ENCODE data around the gene MYBPC2.

MYBPC2 gene

GRCh38 chr19:50482271-50482855 lies 49.7 kb downstream of the MYBPC2 start:
- FAIRE-seq = no peak

GRCh38 chr19:50482916-50483315 lies 50.2 kb downstream of the MYBPC2 start:
- no peak for FAIRE-seq

DNA sequence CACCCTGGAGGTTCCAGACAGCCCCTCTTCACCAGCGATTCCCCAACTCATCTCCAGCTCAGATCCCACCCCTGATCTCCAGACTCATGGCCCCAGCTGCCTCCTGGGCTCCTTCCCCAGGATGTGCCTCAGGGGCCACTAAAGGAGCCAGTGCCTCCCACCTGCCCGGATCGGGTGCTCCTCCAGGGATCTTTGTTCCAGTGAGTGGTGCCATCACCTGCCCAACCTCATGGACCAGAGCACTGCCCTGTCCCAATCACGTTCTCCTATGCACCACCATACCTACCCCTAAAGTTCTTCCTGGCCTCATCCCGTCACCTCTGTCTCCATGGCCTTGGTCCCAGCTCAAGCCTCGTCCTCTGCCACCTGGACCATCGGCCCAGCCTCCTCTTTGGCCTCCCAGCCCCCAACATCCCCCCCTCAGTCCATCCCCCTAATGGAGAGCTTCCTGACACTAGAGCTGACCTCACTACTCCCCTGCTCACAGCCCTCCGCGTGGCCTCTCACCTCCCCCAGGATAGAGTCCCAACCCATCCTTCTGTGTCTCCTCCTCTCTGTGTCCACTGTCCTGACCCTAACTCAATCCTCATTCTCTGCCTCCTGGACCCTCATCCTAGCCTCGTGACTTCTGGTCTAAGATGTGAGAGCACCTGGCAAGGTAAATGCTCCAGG lies 52.7 kb downstream of the MYBPC2 start:
- no peak for FAIRE-seq

DNA sequence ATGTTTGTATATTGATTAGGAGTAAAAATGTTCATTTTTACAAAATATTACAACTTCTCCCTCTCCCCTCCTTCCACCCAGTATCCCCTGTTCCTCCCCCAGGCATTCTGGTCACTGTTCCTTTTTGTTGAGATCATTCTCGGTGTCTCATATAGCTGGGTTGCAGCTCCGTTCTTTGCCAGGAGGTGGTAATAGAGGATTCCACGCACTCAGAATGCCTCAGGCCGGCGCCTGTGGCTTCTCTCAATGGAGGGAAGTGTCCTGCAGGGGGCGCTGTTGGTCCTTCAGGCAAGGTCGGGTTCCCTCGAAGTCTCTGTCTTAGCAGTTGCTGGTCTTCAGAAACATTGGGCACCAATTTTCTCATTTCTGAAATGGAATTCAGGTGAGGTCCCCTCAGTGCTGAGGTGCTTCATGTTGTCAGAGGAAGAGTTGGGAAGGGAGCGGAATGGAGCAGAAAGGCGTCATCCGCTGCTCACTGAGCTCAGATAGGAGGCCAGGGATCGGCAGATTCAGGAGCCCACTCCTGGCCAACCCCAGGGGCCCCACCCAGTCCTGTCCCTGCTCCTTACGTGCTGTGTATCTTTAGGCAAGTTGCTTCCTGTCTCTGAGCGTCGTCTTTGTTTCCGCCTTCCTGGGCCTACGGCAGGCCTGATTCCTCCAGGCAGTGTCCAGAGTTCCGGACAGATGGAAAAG lies 54.3 kb downstream of the MYBPC2 start:
- FAIRE-seq = no peak

DNA sequence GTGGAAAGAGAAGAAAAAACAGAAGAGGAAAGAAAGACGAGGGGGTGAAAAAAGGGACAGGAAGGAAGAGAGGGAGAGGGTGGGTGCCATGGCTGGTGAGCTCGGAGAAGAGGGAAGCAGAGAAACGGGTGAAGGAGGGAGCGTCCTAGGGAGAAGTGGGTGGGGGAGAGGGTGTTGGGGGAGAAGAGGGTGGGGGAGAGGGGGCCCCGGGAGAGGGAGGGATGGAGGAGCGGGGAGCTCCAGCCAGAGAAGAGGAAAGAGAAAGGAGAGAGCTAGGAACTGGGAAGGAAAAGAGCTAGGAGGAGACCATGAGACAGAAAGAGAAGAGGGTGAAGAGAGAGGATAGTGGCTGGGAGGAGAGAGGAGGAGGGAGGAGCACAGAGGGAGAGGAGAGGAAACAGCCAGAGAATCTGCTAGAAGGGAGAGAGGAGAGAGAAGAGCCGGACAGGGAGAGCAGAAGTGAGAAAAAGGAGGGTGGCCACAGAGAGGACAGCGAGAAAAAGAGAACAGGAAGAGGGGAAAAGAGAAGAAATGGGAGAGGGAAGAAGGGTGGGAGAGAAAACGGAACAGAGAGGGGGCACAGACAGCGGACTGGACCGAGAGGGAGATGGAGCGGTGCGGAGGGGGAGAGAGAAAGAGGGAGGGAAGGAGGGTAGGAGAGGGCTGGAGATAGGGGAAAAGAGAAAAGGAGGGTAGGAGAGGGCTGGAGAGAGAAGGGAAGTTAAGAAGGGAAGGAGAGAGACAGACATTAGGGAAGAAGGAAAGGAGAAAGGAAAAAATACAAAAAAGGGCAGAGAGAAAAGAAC lies 55.9 kb downstream of the MYBPC2 start:
- no peak for FAIRE-seq

GRCh38 chr19:50489461-50490011 lies 56.8 kb downstream of the MYBPC2 start:
- no peak for FAIRE-seq

- no peak for FAIRE-seq
Measured at GRCh38 chr19:50490411-50490811, 57.7 kb downstream of the MYBPC2 start.

- no peak for FAIRE-seq
Measured at GRCh38 chr19:50490991-50491472, 58.3 kb downstream of the MYBPC2 start.

GRCh38 chr19:50492303-50493052 lies 59.8 kb downstream of the MYBPC2 start:
- FAIRE-seq = no peak

DNA sequence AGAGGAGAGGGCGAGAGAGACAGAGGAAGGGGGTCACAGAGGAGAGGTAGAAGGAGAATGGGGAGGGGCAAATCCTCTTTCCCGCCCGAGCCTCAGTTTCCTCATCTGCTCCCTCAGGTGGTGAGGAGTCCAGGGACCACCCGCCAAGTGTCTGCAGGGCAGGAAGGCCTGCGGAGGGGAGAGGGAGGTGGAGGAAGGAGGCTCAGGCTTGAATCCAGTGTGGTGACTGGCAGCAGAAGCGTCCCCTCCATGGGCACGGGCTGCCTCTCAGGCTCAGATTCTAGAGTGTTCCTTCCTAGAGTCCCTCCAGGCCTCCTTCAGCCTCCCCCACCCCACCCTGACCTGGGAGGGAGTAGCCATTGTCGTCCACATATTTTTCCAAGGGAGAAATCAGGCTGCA lies 60.5 kb downstream of the MYBPC2 start:
- no peak for FAIRE-seq

- FAIRE-seq = no peak
Measured at GRCh38 chr19:50494186-50495019, 61.7 kb downstream of the MYBPC2 start.

- no peak for FAIRE-seq
Measured at GRCh38 chr19:50495020-50495531, 62.4 kb downstream of the MYBPC2 start.

DNA sequence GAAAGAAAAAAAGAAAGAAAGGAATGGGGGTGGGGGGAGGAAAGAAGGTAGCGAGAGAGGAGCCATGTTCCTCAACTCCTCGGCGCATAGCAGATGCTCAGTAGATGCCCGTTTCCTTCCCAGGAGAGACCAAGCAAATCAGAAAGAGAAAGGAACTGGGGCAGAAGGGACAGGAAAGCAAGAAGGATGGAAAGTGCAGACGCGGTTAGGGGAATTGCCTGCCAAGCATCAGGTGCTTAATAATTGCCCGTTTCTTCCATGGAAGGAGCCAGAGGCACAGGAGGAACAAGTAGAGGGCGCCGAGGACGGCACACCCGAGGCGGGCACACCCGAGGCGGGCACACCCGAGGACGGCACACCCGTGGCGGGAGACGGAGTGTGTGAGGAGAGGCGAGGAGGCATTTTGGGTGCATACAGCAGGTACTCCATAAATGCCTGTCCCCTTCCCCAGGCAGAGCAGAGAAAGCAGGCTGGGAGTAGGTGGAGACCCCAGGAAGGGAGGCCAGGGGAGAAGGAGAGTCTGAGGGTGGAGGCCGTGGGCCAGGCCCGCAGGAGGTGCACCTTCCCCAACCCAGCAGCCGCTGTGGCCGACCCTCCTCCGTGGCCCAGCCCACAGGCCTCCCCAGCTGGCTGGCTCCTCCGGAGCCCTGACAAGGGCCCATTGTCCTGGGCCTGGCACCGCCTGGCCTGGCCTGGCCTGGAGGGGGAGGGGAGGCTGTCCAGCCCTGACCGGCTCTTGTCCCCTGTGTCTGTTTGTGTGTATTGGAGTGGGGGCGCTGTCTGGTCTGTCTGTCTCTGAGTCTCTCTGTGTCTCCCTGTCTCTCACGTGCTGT lies 63.7 kb downstream of the MYBPC2 start:
- no peak for FAIRE-seq

GRCh38 chr19:50497022-50497405 lies 64.3 kb downstream of the MYBPC2 start:
- no peak for FAIRE-seq

GRCh38 chr19:50498219-50499056 lies 65.7 kb downstream of the MYBPC2 start:
- no peak for FAIRE-seq

DNA sequence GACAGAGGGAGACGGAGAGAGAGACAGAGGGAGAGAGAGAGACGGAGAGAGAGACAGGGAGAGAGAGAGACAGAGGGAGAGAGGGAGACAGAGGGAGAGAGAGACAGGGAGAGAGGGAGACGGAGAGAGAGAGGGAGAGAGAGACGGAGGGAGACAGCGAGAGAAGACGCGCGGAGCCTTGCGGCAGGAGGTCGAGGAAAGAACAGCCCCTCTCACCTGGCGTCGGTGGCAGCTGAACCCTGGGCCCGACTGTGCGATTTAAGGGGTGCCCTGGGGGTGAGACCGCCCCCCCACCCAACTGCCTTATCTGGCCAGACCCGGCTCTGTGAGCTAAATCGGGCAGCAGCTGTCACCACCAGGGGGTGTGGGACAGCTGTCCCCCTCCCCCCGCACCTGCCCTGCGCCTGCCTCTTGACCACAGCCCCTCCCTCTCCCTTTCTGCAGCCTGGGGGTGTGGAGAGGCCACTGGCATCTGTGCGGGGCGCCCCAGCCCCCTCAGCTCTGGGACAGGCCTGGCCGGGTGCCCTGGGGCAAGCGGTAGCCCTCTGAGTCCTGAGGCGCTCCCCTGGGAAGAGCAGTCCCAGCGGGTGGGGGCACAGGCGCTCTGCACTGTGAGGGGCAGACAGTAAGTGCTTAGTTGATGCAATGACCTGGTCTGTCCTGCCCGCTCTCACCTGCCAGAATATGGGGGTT lies 67.5 kb downstream of the MYBPC2 start:
- FAIRE-seq = no peak

DNA sequence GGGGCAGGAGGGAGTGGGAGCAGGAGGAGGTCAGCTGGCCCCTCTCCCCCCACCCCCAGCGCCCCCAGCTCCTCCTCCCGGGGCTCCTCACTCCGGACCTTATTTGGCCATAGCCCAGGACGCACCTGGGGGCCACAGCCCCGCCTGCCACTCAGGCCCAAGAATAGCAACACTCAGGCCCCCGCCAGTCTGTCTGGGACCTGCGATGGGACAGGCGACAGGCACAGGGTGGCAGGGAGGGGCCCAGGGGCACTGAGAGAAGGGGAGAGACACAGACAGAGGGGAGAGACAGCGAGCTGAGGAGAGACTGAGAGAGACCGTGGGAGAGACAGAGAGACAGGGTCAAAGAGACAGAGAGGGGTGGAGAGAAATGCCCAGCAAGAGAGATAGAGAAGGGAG lies 68.1 kb downstream of the MYBPC2 start:
- no peak for FAIRE-seq

DNA sequence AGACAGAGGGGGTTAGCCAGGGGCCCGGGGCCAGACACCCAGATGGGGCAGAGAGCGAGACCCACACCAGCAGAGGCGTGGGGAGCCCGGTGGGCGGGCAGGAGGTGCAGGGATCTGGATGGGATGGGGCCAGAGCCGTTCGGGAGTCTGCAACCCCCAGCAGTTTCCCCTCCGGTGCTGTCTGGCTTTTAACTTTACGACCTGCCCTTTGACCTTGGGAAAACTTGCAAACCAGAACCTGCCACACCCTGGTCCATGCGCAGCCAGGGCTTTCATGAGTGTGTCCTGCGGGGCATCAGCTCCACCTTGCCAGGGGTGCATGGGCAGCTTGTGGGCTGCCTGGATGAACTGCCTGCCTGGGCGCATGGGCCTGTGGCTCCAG lies 68.5 kb downstream of the MYBPC2 start:
- FAIRE-seq = no peak
